Measurements from ENCODE around the gene KCNJ16. TPM values are rescaled to one million over a fixed set of nuclear protein-coding genes. Genes with fewer than 3 reads are reported as not detected.

KCNJ16 gene
- total and polyA plus RNA-seq, 4 donors: 26.8 to 82.7 (median 62.4) TPM

Other genes with a start within 250 kb of the KCNJ16 start
- 10 to 100 TPM in 1 of 2 donors, 1 to 10 TPM in 1; 8.5 to 13.0 TPM for gene KCNJ2, start 94.3 kb downstream of the KCNJ16 start, total RNA-seq
- gene KCNJ2, start 94.3 kb downstream of the KCNJ16 start, polyA plus RNA-seq (ENCODE audit: insufficient read length in 2 of 2): 1 to 10 TPM; 2.4 to 3.4 TPM

All from spinal cord (tissue), 4 donors.